H9 (cell line): ENCODE measurements around the gene GOLGA7B. TPM values are rescaled to one million over a fixed set of nuclear protein-coding genes. Genes with fewer than 3 reads are reported as not detected.

Experiments
- DNase-seq: peaks from one replicate; pipeline ENCODE4 v3.0.0-alpha.2; 2017
- H2AFZ ChIP-seq: one replicate; pipeline ENCODE4 v1.6.1; 2013; ENCODE audit warnings: mild to moderate bottlenecking, low read length, control low read depth, moderate library complexity
- H2AK5ac ChIP-seq: 2 replicates; pipeline ENCODE4 v1.6.1; 2013; ENCODE audit warnings: low read length, control low read depth, mixed read lengths; ENCODE audit not compliant: insufficient read length
- H2BK120ac ChIP-seq: one replicate; pipeline ENCODE4 v1.6.1; 2013; ENCODE audit warnings: low read depth, mild to moderate bottlenecking, low read length, control low read depth, inconsistent platforms; ENCODE audit not compliant: poor library complexity, severe bottlenecking
- H2BK12ac ChIP-seq: 2 replicates; pipeline ENCODE4 v1.6.1; 2013; ENCODE audit warnings: low read length, control low read depth, mixed read lengths, low read depth; ENCODE audit not compliant: insufficient read length
- H2BK15ac ChIP-seq: 2 replicates; pipeline ENCODE4 v1.6.1; 2013; ENCODE audit warnings: low read depth, low read length, control low read depth
- H2BK20ac ChIP-seq: one replicate; pipeline ENCODE4 v1.6.1; 2013; ENCODE audit warnings: low read depth, mild to moderate bottlenecking, low read length, control low read depth, inconsistent platforms; ENCODE audit not compliant: poor library complexity, severe bottlenecking
- H2BK5ac ChIP-seq: 2 replicates; pipeline ENCODE4 v1.6.1; 2013; ENCODE audit warnings: low read length, control low read depth, mixed read lengths; ENCODE audit not compliant: insufficient read length
- H3K14ac ChIP-seq: 2 replicates; pipeline ENCODE4 v1.6.1; 2013; ENCODE audit warnings: low read length, control low read depth; ENCODE audit not compliant: insufficient read depth
- H3K18ac ChIP-seq: 2 replicates; pipeline ENCODE4 v1.6.1; 2013; ENCODE audit warnings: low read depth, mild to moderate bottlenecking, mixed read lengths, low read length, control low read depth; ENCODE audit not compliant: insufficient read length
- H3K23ac ChIP-seq: 2 replicates; pipeline ENCODE4 v1.6.1; 2013; ENCODE audit warnings: low read length, control low read depth, mixed read lengths, low read depth; ENCODE audit not compliant: insufficient read length
- H3K23me2 ChIP-seq: 2 replicates; pipeline ENCODE4 v1.6.1; 2013; ENCODE audit warnings: low read depth, mild to moderate bottlenecking, mixed read lengths, low read length, control low read depth; ENCODE audit not compliant: insufficient read length, poor library complexity, severe bottlenecking
- H3K27ac ChIP-seq: 2 replicates; pipeline ENCODE4 v1.5.1; 2013; ENCODE audit warnings: low read length, control low read depth, mixed read lengths, low read depth; ENCODE audit not compliant: insufficient read length
- H3K27me3 ChIP-seq: 2 replicates; pipeline ENCODE4 v1.6.1; 2013; ENCODE audit warnings: low read length, control low read depth, inconsistent platforms; ENCODE audit not compliant: insufficient read depth
- H3K4ac ChIP-seq: 2 replicates; pipeline ENCODE4 v1.6.1; 2013; ENCODE audit warnings: low read depth, mild to moderate bottlenecking, control low read depth, inconsistent platforms, low read length, moderate library complexity
- H3K4me1 ChIP-seq: 2 replicates; pipeline ENCODE4 v1.6.1; 2013; ENCODE audit warnings: low read length, control low read depth, inconsistent platforms; ENCODE audit not compliant: insufficient read depth
- H3K4me2 ChIP-seq: 2 replicates; pipeline ENCODE4 v1.6.1; 2013; ENCODE audit warnings: low read length, control low read depth, mixed read lengths; ENCODE audit not compliant: insufficient read length, insufficient read depth
- H3K56ac ChIP-seq: 2 replicates; pipeline ENCODE4 v1.6.1; 2013; ENCODE audit warnings: low read depth, mild to moderate bottlenecking, mixed read lengths, low read length, control low read depth; ENCODE audit not compliant: insufficient read length
- H3K79me1 ChIP-seq: 2 replicates; pipeline ENCODE4 v1.6.1; 2013; ENCODE audit warnings: low read depth, mild to moderate bottlenecking, moderate library complexity, low read length, control low read depth, inconsistent platforms; ENCODE audit not compliant: insufficient read depth, poor library complexity, severe bottlenecking
- H3K79me2 ChIP-seq: 2 replicates; pipeline ENCODE4 v1.6.1; 2013; ENCODE audit warnings: low read length, control low read depth, inconsistent platforms; ENCODE audit not compliant: insufficient read depth
- H3K9ac ChIP-seq: 2 replicates; pipeline ENCODE4 v1.6.1; 2013; ENCODE audit warnings: low read length, control low read depth, mixed read lengths; ENCODE audit not compliant: insufficient read length; ENCODE audit errors: extremely low read depth
- H3K9me3 ChIP-seq: one replicate; pipeline ENCODE4 v1.6.1; 2013; ENCODE audit warnings: low read depth, low read length, inconsistent platforms; ENCODE audit not compliant: control insufficient read depth
- H3T11ph ChIP-seq: one replicate; pipeline ENCODE4 v1.6.1; 2013; ENCODE audit warnings: mild to moderate bottlenecking, low read length, control low read depth, inconsistent platforms
- H4K20me1 ChIP-seq: one replicate; pipeline ENCODE4 v1.6.1; 2013; ENCODE audit not compliant: control insufficient read depth, insufficient read length, insufficient read depth
- H4K5ac ChIP-seq: 2 replicates; pipeline ENCODE4 v1.6.1; 2013; ENCODE audit warnings: low read depth, mild to moderate bottlenecking, mixed read lengths, low read length, control low read depth; ENCODE audit not compliant: insufficient read length
- H4K8ac ChIP-seq: replicated peaks from 2 replicates; pipeline ENCODE4 v1.6.1; 2013; ENCODE audit warnings: low read length, control low read depth, mixed read lengths, low read depth; ENCODE audit not compliant: insufficient read length
- H4K91ac ChIP-seq: 2 replicates; pipeline ENCODE4 v1.6.1; 2013; ENCODE audit warnings: low read depth, mild to moderate bottlenecking, moderate library complexity, mixed read lengths, low read length, control low read depth; ENCODE audit not compliant: insufficient read length
- H3K27ac Mint-ChIP-seq, 3 experiments: 2 replicates in 2 of 3; 3 replicates in 1 of 3; pipeline ENCODE4 v1.8.0; 2020 to 2021; ENCODE audit warnings: mixed read lengths in 3 of 3, mild to moderate bottlenecking in 1 of 3, moderate library complexity in 1 of 3
- H3K27me3 Mint-ChIP-seq: 2 replicates; pipeline ENCODE4 v1.8.0; 2021; ENCODE audit warnings: low read depth, mild to moderate bottlenecking, moderate library complexity, mixed read lengths
- H3K36me3 Mint-ChIP-seq, 3 experiments: 2 replicates in 2 of 3; 3 replicates in 1 of 3; pipeline ENCODE4 v1.8.0; 2020 to 2021; ENCODE audit warnings: low read depth in 3 of 3, mixed read lengths in 3 of 3; ENCODE audit not compliant: insufficient read depth in 1 of 3
- H3K4me1 Mint-ChIP-seq, 2 experiments: 2 replicates each; pipeline ENCODE4 v1.8.0; 2020; ENCODE audit warnings: mixed read lengths in 2 of 2
- H3K4me3 Mint-ChIP-seq, 2 experiments: 2 replicates in 1 of 2; 3 replicates in 1 of 2; pipeline ENCODE4 v1.8.0; 2020 to 2021; ENCODE audit warnings: mild to moderate bottlenecking in 2 of 2, mixed read lengths in 2 of 2, moderate library complexity in 1 of 2
- H3K9me3 Mint-ChIP-seq, 2 experiments: 2 replicates in 1 of 2; 3 replicates in 1 of 2; pipeline ENCODE4 v1.8.0; 2020; ENCODE audit warnings: mild to moderate bottlenecking in 2 of 2, mixed read lengths in 2 of 2, moderate library complexity in 1 of 2
- WGBS: extraction: QIAGEN DNeasy Blood & Tissue Kit; methylation state at CpG from one replicate; pipeline ENCODE4 v1.1.7; 2013; ENCODE audit warnings: missing lambda C conversion rate, low lambda C conversion rate, mixed read lengths; ENCODE audit not compliant: insufficient read length; ENCODE audit errors: extremely low coverage; 5-methylcytosine and 5-hydroxymethylcytosine counted together
- total RNA-seq: library from RNA; stranded (reverse); gene quantifications from 2 replicates; pipeline ENCODE4 v1.2.1, GENCODE V29; 2021
- TF ChIP-seq, protein P1 (sequence below): fragments of 200-600 bp; sonication (generic); conservative IDR thresholded peaks from 3 replicates; pipeline ENCODE4 v1.8.0; 2021; ENCODE audit warnings: antibody characterized with exemption, mild to moderate bottlenecking

GOLGA7B gene
- total RNA-seq, 1 experiment from 2014 or later = 0.04 TPM

- H3K23ac ChIP-seq = no peak overlapping the region
- no peaks in the 10 kb centered on the region for H3K27me3 ChIP-seq
- no peak for DNase-seq
- no peak overlapping the region for H3K4me3 Mint-ChIP-seq
- no peaks in the 10 kb centered on the region for H3K23me2 ChIP-seq
- no peak overlapping the region for H2BK12ac ChIP-seq
- no peaks in the 10 kb centered on the region for H3K79me1 ChIP-seq
- H3K56ac ChIP-seq = no peak overlapping the region
- no peak overlapping the region for H3K4me2 ChIP-seq
- H3K79me2 ChIP-seq = no peaks in the 10 kb centered on the region
- no peak overlapping the region for H4K8ac ChIP-seq
- H3K27ac ChIP-seq = no peak overlapping the region
- no peak overlapping the region for H2BK120ac ChIP-seq
- no peak overlapping the region for H3K27ac Mint-ChIP-seq
- no peak overlapping the region for H2BK20ac ChIP-seq
- H3K4me1 ChIP-seq = no peaks in the 10 kb centered on the region
- H3K9me3 ChIP-seq = no peaks in the 10 kb centered on the region
- TF ChIP-seq, protein P1, sequence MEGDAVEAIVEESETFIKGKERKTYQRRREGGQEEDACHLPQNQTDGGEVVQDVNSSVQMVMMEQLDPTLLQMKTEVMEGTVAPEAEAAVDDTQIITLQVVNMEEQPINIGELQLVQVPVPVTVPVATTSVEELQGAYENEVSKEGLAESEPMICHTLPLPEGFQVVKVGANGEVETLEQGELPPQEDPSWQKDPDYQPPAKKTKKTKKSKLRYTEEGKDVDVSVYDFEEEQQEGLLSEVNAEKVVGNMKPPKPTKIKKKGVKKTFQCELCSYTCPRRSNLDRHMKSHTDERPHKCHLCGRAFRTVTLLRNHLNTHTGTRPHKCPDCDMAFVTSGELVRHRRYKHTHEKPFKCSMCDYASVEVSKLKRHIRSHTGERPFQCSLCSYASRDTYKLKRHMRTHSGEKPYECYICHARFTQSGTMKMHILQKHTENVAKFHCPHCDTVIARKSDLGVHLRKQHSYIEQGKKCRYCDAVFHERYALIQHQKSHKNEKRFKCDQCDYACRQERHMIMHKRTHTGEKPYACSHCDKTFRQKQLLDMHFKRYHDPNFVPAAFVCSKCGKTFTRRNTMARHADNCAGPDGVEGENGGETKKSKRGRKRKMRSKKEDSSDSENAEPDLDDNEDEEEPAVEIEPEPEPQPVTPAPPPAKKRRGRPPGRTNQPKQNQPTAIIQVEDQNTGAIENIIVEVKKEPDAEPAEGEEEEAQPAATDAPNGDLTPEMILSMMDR = no peak
- H4K91ac ChIP-seq = no peak overlapping the region
- H2AFZ ChIP-seq = no peak overlapping the region
- H2BK5ac ChIP-seq = no peak overlapping the region
- no peaks in the 10 kb centered on the region for H4K20me1 ChIP-seq
- no peak overlapping the region for H2BK15ac ChIP-seq
- peaks cover 15% of the 10 kb centered on the region for H3K27me3 Mint-ChIP-seq
- no CpG with 5 or more reads among the region's 5 CpGs for WGBS
- H3K4me1 Mint-ChIP-seq = peaks cover 6 to 15% of the 10 kb centered on the region in 2 experiments
- no peak overlapping the region for H3K14ac ChIP-seq
- no peak overlapping the region for H2AK5ac ChIP-seq
- H3T11ph ChIP-seq = no peak overlapping the region
- no peaks in the 10 kb centered on the region; a peak in 1 of 7 replicates for H3K36me3 Mint-ChIP-seq
- no peak overlapping the region for H4K5ac ChIP-seq
- H3K4ac ChIP-seq = no peak overlapping the region
- no peak overlapping the region for H3K9ac ChIP-seq
- peaks cover 8 to 12% of the 10 kb centered on the region in 2 experiments for H3K9me3 Mint-ChIP-seq
- no peak overlapping the region for H3K18ac ChIP-seq
These were observed 48.2 kb upstream of the GOLGA7B start for GRCh38 chr10:97801422-97801821.
